ENCODE results near the gene LHB.
"Not testable (repeated sequence)": the region's sequence is repeated elsewhere in the genome, so short reads cannot be mapped to it uniquely, and the experiment has no call there.

Gene LHB

GRCh38 chr19:49058562-49058961 lies 41.7 kb upstream of the LHB start:
- H3K9ac ChIP-seq (ENCODE audit: low read depth, low read length): no peak overlapping the region
- H3K4me1 ChIP-seq (ENCODE audit: insufficient read depth, low read length): no peaks in the 10 kb centered on the region
- no peak overlapping the region for H3K27ac ChIP-seq (ENCODE audit: low read length)
- H3K27me3 ChIP-seq (ENCODE audit: insufficient read depth, low read length, poor library complexity): peaks cover 4% of the 10 kb centered on the region
- no peak for ATAC-seq (ENCODE audit: insufficient read depth, low read depth)
- DNase-seq: peak; percentile 20
- no peaks in the 10 kb centered on the region for H4K20me1 ChIP-seq (ENCODE audit: insufficient read depth, low read length)
- H3K36me3 ChIP-seq (ENCODE audit: insufficient read depth, low read length): no peaks in the 10 kb centered on the region
- no peak overlapping the region for H2AFZ ChIP-seq (ENCODE audit: low read depth, low read length)
- no peak overlapping the region for H3K4me2 ChIP-seq (ENCODE audit: insufficient read depth, low read length)
- no peaks in the 10 kb centered on the region for H3K79me2 ChIP-seq (ENCODE audit: insufficient read depth, low read length)
- TF ChIP-seq EZH2 (IDR thresholded peaks at IDR 0.05; ENCODE audit: borderline replicate concordance, low read depth, low read length, severe bottlenecking) (no peak), CTCF (IDR thresholded peaks at IDR 0.05; ENCODE audit: borderline replicate concordance, extremely low read depth, low read length, poor library complexity, severe bottlenecking) (no peak)
- no peak overlapping the region for H3K4me3 ChIP-seq (ENCODE audit: low read depth in 1 of 2, low read length in 2 of 2)
- no peaks in the 10 kb centered on the region for H3K9me3 ChIP-seq (ENCODE audit: insufficient read depth, low read length, severe bottlenecking)

- H3K9ac ChIP-seq (ENCODE audit: low read depth, low read length): no peak within 1 kb of the TSS
- no peak for DNase-seq
- H3K9me3 ChIP-seq (ENCODE audit: insufficient read depth, low read length, severe bottlenecking): no peaks in the 10 kb centered on the region
- peaks cover 4% of the 10 kb centered on the region for H3K27me3 ChIP-seq (ENCODE audit: insufficient read depth, low read length, poor library complexity)
- no peaks in the 10 kb centered on the region for H3K36me3 ChIP-seq (ENCODE audit: insufficient read depth, low read length)
- H3K27ac ChIP-seq (ENCODE audit: low read length): no peak within 1 kb of the TSS
- ATAC-seq (ENCODE audit: insufficient read depth, low read depth): no peak
- no peaks in the 10 kb centered on the region for H3K79me2 ChIP-seq (ENCODE audit: insufficient read depth, low read length)
- no peaks in the 10 kb centered on the region for H4K20me1 ChIP-seq (ENCODE audit: insufficient read depth, low read length)
- no peak within 1 kb of the TSS for H3K4me2 ChIP-seq (ENCODE audit: insufficient read depth, low read length)
- no peak within 1 kb of the TSS for H3K4me3 ChIP-seq (ENCODE audit: low read depth in 1 of 2, low read length in 2 of 2)
- TF ChIP-seq EZH2 (IDR thresholded peaks at IDR 0.05; ENCODE audit: borderline replicate concordance, low read depth, low read length, severe bottlenecking) (no peak), CTCF (IDR thresholded peaks at IDR 0.05; ENCODE audit: borderline replicate concordance, extremely low read depth, low read length, poor library complexity, severe bottlenecking) (no peak)
- H2AFZ ChIP-seq (ENCODE audit: low read depth, low read length): no peak within 1 kb of the TSS
- no peaks in the 10 kb centered on the region for H3K4me1 ChIP-seq (ENCODE audit: insufficient read depth, low read length)
Observed at GRCh38 chr19:49057636-49058234, 40.8 kb upstream of the LHB start, which contains the start of gene CGB7. CGB7 (minus strand) TSS chr19:49057749; CDS start chr19:49055375, 2,374 bp downstream.

- not testable (repeated sequence) for H3K9ac ChIP-seq (ENCODE audit: low read depth, low read length); H3K79me2 ChIP-seq (ENCODE audit: insufficient read depth, low read length); H3K4me2 ChIP-seq (ENCODE audit: insufficient read depth, low read length); H3K4me3 ChIP-seq (ENCODE audit: low read depth in 1 of 2, low read length in 2 of 2); H3K4me1 ChIP-seq (ENCODE audit: insufficient read depth, low read length); DNase-seq; H2AFZ ChIP-seq (ENCODE audit: low read depth, low read length); H3K9me3 ChIP-seq (ENCODE audit: insufficient read depth, low read length, severe bottlenecking); H3K27ac ChIP-seq (ENCODE audit: low read length); H4K20me1 ChIP-seq (ENCODE audit: insufficient read depth, low read length); H3K27me3 ChIP-seq (ENCODE audit: insufficient read depth, low read length, poor library complexity); H3K36me3 ChIP-seq (ENCODE audit: insufficient read depth, low read length); ATAC-seq (ENCODE audit: insufficient read depth, low read depth)
Observed at GRCh38 chr19:49056902-49057596, 40.2 kb upstream of the LHB start.

- H3K4me2 ChIP-seq (ENCODE audit: insufficient read depth, low read length): no peak overlapping the region
- H3K4me1 ChIP-seq (ENCODE audit: insufficient read depth, low read length): no peaks in the 10 kb centered on the region
- H3K79me2 ChIP-seq (ENCODE audit: insufficient read depth, low read length): no peaks in the 10 kb centered on the region
- DNase-seq: peak; percentile 20
- H3K9me3 ChIP-seq (ENCODE audit: insufficient read depth, low read length, severe bottlenecking): no peaks in the 10 kb centered on the region
- H4K20me1 ChIP-seq (ENCODE audit: insufficient read depth, low read length): no peaks in the 10 kb centered on the region
- no peak overlapping the region for H3K9ac ChIP-seq (ENCODE audit: low read depth, low read length)
- H3K36me3 ChIP-seq (ENCODE audit: insufficient read depth, low read length): no peaks in the 10 kb centered on the region
- H3K27me3 ChIP-seq (ENCODE audit: insufficient read depth, low read length, poor library complexity): peaks cover 4% of the 10 kb centered on the region
- TF ChIP-seq CTCF (IDR thresholded peaks at IDR 0.05; ENCODE audit: borderline replicate concordance, extremely low read depth, low read length, poor library complexity, severe bottlenecking): no peak
- no peak for TF ChIP-seq EZH2 (IDR thresholded peaks at IDR 0.05; ENCODE audit: borderline replicate concordance, low read depth, low read length, severe bottlenecking)
- no peak overlapping the region for H3K4me3 ChIP-seq (ENCODE audit: low read depth in 1 of 2, low read length in 2 of 2)
- H2AFZ ChIP-seq (ENCODE audit: low read depth, low read length): no peak overlapping the region
- ATAC-seq (ENCODE audit: insufficient read depth, low read depth): peak; percentile 62
- no peak overlapping the region for H3K27ac ChIP-seq (ENCODE audit: low read length)
Observed at GRCh38 chr19:49056101-49056901, 39.4 kb upstream of the LHB start.

- not testable (repeated sequence) for H3K4me3 ChIP-seq (ENCODE audit: low read depth in 1 of 2, low read length in 2 of 2); ATAC-seq (ENCODE audit: insufficient read depth, low read depth); H2AFZ ChIP-seq (ENCODE audit: low read depth, low read length); H3K9me3 ChIP-seq (ENCODE audit: insufficient read depth, low read length, severe bottlenecking); H3K9ac ChIP-seq (ENCODE audit: low read depth, low read length); H3K27ac ChIP-seq (ENCODE audit: low read length); H3K27me3 ChIP-seq (ENCODE audit: insufficient read depth, low read length, poor library complexity); H3K79me2 ChIP-seq (ENCODE audit: insufficient read depth, low read length); H3K36me3 ChIP-seq (ENCODE audit: insufficient read depth, low read length); DNase-seq; H4K20me1 ChIP-seq (ENCODE audit: insufficient read depth, low read length); H3K4me1 ChIP-seq (ENCODE audit: insufficient read depth, low read length); H3K4me2 ChIP-seq (ENCODE audit: insufficient read depth, low read length)
Observed at GRCh38 chr19:49050376-49051033, 33.6 kb upstream of the LHB start.
